T-helper 22 cell (primary cell): ENCODE measurements around the gene OTUD1.
"Not testable (repeated sequence)": the region's sequence is repeated elsewhere in the genome, so short reads cannot be mapped to it uniquely, and the experiment has no call there.

Experiments used
- DNase-seq: peaks from one replicate; pipeline ENCODE4 v3.0.0-alpha.2; 2020; ENCODE audit warnings: low read depth

The OTUD1 gene

GRCh38 chr10:23438547-23439451, at the start of gene OTUD1:
Gene OTUD1 (plus strand): TSS chr10:23439075. CDS start chr10:23439458, 383 bp downstream.
- DNase-seq: peak; percentile 88

- not testable (repeated sequence) for DNase-seq
These were observed 48.5 kb upstream of the OTUD1 start for GRCh38 chr10:23390408-23390807.

- DNase-seq: no peak
These were observed 48.1 kb upstream of the OTUD1 start for GRCh38 chr10:23390809-23391208.

- no peak for DNase-seq
These were observed 47.1 kb upstream of the OTUD1 start for GRCh38 chr10:23391821-23392220.

GRCh38 chr10:23395017-23395416, 43.9 kb upstream of the OTUD1 start:
- no peak for DNase-seq

GRCh38 chr10:23396695-23397094, 42.2 kb upstream of the OTUD1 start:
- DNase-seq: no peak

GRCh38 chr10:23399701-23400144, 39.2 kb upstream of the OTUD1 start:
- no peak for DNase-seq

GRCh38 chr10:23402856-23403255, 36.0 kb upstream of the OTUD1 start:
- DNase-seq: no peak

- no peak for DNase-seq
These were observed 35.6 kb upstream of the OTUD1 start for GRCh38 chr10:23403278-23403677.

GRCh38 chr10:23403719-23404118, 35.2 kb upstream of the OTUD1 start:
- no peak for DNase-seq

GRCh38 chr10:23404461-23404980, 34.4 kb upstream of the OTUD1 start:
- no peak for DNase-seq

GRCh38 chr10:23405540-23405939, 33.3 kb upstream of the OTUD1 start:
- DNase-seq: no peak

- DNase-seq: no peak
These were observed 32.5 kb upstream of the OTUD1 start for GRCh38 chr10:23406409-23406808.

- DNase-seq: no peak
These were observed 30.4 kb upstream of the OTUD1 start for GRCh38 chr10:23408330-23408976.

GRCh38 chr10:23412223-23412622, 26.7 kb upstream of the OTUD1 start:
- no peak for DNase-seq

GRCh38 chr10:23413629-23414089, 25.2 kb upstream of the OTUD1 start:
- no peak for DNase-seq

- DNase-seq: no peak
These were observed 24.2 kb upstream of the OTUD1 start for GRCh38 chr10:23414658-23415057.

GRCh38 chr10:23417254-23417653, 21.6 kb upstream of the OTUD1 start:
- DNase-seq: no peak

GRCh38 chr10:23418051-23418681, 20.7 kb upstream of the OTUD1 start:
- no peak for DNase-seq

- DNase-seq: no peak
These were observed 19.7 kb upstream of the OTUD1 start for GRCh38 chr10:23419201-23419600.

- no peak for DNase-seq
These were observed 19.1 kb upstream of the OTUD1 start for GRCh38 chr10:23419655-23420329.

- DNase-seq: no peak
These were observed 17.5 kb upstream of the OTUD1 start for GRCh38 chr10:23421397-23421796.
